Measurements from ENCODE around the gene SCG2. TPM values are rescaled to one million over a fixed set of nuclear protein-coding genes. Genes with fewer than 3 reads are reported as not detected.

SCG2 gene
- total RNA-seq, 1 donor from 2014 or later, result 134 TPM

DNA sequence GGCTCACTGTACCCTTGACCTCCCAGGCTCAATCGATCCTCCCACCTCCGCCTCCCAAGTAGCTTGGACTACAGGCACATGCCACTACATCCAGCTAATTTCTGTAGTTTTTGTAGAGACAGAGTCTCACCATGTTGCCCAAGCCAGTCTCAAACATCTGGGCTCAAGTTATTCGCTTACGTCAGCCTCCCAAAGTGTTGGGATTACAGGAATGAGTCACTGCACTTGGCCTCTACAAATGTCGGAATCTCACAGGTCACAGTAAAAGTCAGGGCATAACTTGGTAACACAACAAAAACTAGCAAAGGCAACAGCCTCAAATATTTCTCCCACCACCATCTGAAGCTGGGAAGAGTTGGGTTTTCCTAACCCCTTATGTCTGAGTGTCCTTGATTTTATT lies 25.3 kb downstream of the SCG2 start:
- no peak overlapping the region for H3K4me3 Mint-ChIP-seq (ENCODE audit: unreplicated experiment)
- peak overlapping the region; percentile 97 for H3K27ac Mint-ChIP-seq (ENCODE audit: unreplicated experiment)
- H3K27me3 Mint-ChIP-seq (ENCODE audit: unreplicated experiment), result no peaks in the 10 kb centered on the region
- H3K4me1 Mint-ChIP-seq (ENCODE audit: unreplicated experiment), result peaks cover 30% of the 10 kb centered on the region
- no peak for DNase-seq (ENCODE audit: extremely low spot score, unreplicated experiment)
- peaks cover 4% of the 10 kb centered on the region for H3K9me3 Mint-ChIP-seq (ENCODE audit: unreplicated experiment)
- TF ChIP-seq, protein P1, sequence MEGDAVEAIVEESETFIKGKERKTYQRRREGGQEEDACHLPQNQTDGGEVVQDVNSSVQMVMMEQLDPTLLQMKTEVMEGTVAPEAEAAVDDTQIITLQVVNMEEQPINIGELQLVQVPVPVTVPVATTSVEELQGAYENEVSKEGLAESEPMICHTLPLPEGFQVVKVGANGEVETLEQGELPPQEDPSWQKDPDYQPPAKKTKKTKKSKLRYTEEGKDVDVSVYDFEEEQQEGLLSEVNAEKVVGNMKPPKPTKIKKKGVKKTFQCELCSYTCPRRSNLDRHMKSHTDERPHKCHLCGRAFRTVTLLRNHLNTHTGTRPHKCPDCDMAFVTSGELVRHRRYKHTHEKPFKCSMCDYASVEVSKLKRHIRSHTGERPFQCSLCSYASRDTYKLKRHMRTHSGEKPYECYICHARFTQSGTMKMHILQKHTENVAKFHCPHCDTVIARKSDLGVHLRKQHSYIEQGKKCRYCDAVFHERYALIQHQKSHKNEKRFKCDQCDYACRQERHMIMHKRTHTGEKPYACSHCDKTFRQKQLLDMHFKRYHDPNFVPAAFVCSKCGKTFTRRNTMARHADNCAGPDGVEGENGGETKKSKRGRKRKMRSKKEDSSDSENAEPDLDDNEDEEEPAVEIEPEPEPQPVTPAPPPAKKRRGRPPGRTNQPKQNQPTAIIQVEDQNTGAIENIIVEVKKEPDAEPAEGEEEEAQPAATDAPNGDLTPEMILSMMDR (IDR thresholded peaks at IDR 0.05), result no peak
- no peaks in the 10 kb centered on the region for H3K36me3 Mint-ChIP-seq (ENCODE audit: unreplicated experiment)

DNA sequence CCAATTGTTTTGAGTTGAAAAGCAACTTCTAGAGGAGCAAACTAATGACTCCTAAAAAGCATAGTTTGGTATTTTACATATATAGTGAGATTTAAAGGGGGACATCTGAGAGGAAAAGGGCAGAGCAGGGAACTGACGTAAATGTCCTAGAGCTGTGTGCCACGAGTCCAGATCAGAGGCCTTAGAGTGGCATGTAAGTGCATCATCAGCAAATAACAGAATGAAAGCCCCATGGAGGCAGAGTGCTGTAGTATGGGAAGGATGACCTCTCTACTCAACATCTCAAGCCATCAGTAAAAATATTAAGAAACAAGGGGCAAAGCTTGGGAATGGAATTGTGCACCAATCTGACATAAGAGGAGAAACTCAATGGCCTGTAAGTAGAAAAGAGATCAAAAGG lies 31.4 kb downstream of the SCG2 start:
- TF ChIP-seq, protein P1 (IDR thresholded peaks at IDR 0.05), result no peak
- Mint-ChIP-seq H3K27ac (ENCODE audit: unreplicated experiment) (no peak overlapping the region), H3K27me3 (ENCODE audit: unreplicated experiment) (no peaks in the 10 kb centered on the region), H3K36me3 (ENCODE audit: unreplicated experiment) (no peaks in the 10 kb centered on the region), H3K9me3 (ENCODE audit: unreplicated experiment) (peaks cover 4% of the 10 kb centered on the region), H3K4me1 (ENCODE audit: unreplicated experiment) (peaks cover 20% of the 10 kb centered on the region), H3K4me3 (ENCODE audit: unreplicated experiment) (no peak overlapping the region)
- DNase-seq (ENCODE audit: extremely low spot score, unreplicated experiment), result no peak

DNA sequence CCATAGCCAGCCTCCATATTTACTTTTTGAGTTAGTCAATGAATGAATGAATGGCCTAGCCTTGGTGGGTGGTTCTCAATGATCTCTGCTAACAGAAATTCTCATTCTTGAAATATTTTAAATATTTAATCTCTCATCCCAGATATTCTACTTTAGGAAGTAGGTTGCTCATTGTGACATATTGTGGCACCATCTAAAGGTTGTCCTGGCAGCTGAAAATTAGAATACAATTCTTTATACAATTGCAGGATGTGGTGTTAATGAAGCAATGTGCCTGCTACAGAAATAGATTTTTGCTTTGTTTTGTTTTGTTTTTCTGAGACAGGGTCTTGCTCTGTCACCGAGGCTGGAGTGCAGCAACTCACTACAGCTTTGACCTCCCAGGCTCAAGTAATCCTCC lies 35.8 kb downstream of the SCG2 start:
- no peak overlapping the region for H3K4me3 Mint-ChIP-seq (ENCODE audit: unreplicated experiment)
- TF ChIP-seq, protein P1 (IDR thresholded peaks at IDR 0.05), result no peak

DNA sequence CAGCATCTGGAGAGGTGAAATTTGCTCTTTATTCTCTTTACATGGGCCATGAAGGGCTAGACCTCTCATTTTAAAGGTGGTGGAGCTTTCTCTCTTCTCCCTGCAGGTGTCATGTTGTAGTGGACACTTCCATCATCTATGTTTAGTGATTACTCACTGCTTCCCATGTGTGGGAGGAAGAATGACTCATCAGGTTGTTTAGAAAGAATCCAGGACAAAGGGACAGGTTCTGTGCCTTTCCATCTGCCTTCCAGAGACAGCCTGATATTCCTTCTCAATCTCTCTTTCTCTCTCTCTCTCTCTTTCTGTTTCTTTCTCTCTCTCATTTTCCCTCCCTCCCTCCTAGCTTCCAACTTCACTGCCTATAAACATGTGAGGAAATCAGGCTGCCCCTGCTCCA lies 38.7 kb downstream of the SCG2 start:
- Mint-ChIP-seq H3K9me3 (ENCODE audit: unreplicated experiment) (no peaks in the 10 kb centered on the region), H3K27ac (ENCODE audit: unreplicated experiment) (peak overlapping the region; percentile 55), H3K36me3 (ENCODE audit: unreplicated experiment) (no peaks in the 10 kb centered on the region), H3K27me3 (ENCODE audit: unreplicated experiment) (no peaks in the 10 kb centered on the region), H3K4me3 (ENCODE audit: unreplicated experiment) (no peak overlapping the region), H3K4me1 (ENCODE audit: unreplicated experiment) (peaks cover 21% of the 10 kb centered on the region)
- TF ChIP-seq, protein P1 (IDR thresholded peaks at IDR 0.05), result no peak
- no peak for DNase-seq (ENCODE audit: extremely low spot score, unreplicated experiment)

More for the DNA sequence above, 35.8 kb downstream of the SCG2 start:
- Mint-ChIP-seq H3K36me3 (ENCODE audit: unreplicated experiment) (no peaks in the 10 kb centered on the region), H3K4me1 (ENCODE audit: unreplicated experiment) (peaks cover 24% of the 10 kb centered on the region), H3K9me3 (ENCODE audit: unreplicated experiment) (no peaks in the 10 kb centered on the region), H3K27ac (ENCODE audit: unreplicated experiment) (no peak overlapping the region), H3K27me3 (ENCODE audit: unreplicated experiment) (no peaks in the 10 kb centered on the region)
- no peak for DNase-seq (ENCODE audit: extremely low spot score, unreplicated experiment)

DNA sequence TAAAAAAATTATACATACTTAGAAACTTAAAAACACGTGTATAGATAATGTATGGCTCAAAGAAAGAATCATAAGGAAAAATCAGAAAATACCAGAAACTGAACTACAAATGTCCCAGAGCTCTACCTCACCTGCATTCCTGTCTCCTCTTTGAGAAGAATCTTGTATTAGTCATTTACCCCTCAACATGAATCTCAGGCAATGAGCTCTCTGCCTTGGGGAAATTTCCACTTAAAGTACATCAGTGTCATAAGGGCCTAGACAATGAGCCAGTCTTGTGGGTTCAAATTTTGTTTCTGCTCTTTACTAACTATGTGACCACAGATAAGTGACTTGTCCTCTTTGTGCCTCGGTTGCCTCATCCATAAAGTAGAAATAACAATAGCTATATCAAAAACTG lies 40.1 kb downstream of the SCG2 start:
- H3K4me3 Mint-ChIP-seq (ENCODE audit: unreplicated experiment), result no peak overlapping the region
- H3K27me3 Mint-ChIP-seq (ENCODE audit: unreplicated experiment), result no peaks in the 10 kb centered on the region
- no peaks in the 10 kb centered on the region for H3K36me3 Mint-ChIP-seq (ENCODE audit: unreplicated experiment)
- DNase-seq (ENCODE audit: extremely low spot score, unreplicated experiment), result no peak
- no peak overlapping the region for H3K27ac Mint-ChIP-seq (ENCODE audit: unreplicated experiment)
- peaks cover 12% of the 10 kb centered on the region for H3K4me1 Mint-ChIP-seq (ENCODE audit: unreplicated experiment)
- no peaks in the 10 kb centered on the region for H3K9me3 Mint-ChIP-seq (ENCODE audit: unreplicated experiment)
- TF ChIP-seq, protein P1 (IDR thresholded peaks at IDR 0.05), result no peak

Measured in osteocyte (in vitro differentiated cells).